Keratinocyte (primary cell): Measurements from ENCODE around the gene PAPSS2.

Source experiments
- CTCF ChIP-seq, 3 experiments: IDR thresholded peaks in 1 of 3; conservative IDR thresholded peaks in 1 of 3; optimal IDR thresholded peaks in 1 of 3; 2 replicates in 2 of 3; 3 replicates in 1 of 3; pipeline versions ENCODE3 to v1.5.1; 2011; ENCODE audit warnings: low read length in 3 of 3, mild to moderate bottlenecking in 3 of 3, moderate library complexity in 2 of 3, control low read depth in 1 of 3, inconsistent platforms in 1 of 3; ENCODE audit not compliant: insufficient read depth in 2 of 3; ENCODE audit errors: extremely low read depth in 1 of 3
- EZH2 ChIP-seq: IDR thresholded peaks from one replicate; pipeline ENCODE4 v1.6.1; 2012; ENCODE audit warnings: inconsistent platforms, mild to moderate bottlenecking, low read length, moderate library complexity

GRCh38 chr10:87625661-87626060 lies 34.0 kb upstream of the PAPSS2 start:
- TF ChIP-seq EZH2: no peak
- TF ChIP-seq CTCF (optimal IDR thresholded peaks at IDR 0.05 in 1 of 3, IDR thresholded peaks at IDR 0.05 in 1 of 3, conservative IDR thresholded peaks at IDR 0.05 in 1 of 3; ENCODE audit: extremely low read depth in 1 of 3, insufficient read depth in 2 of 3, low read length in 3 of 3): no peak
